HepG2 (cell line): ENCODE measurements around the gene EID1. TPM values are rescaled to one million over a fixed set of nuclear protein-coding genes. Genes with fewer than 3 reads are reported as not detected.

ENCODE experiments used
- ATAC-seq: fragments of 200-7000 bp; cut with Tn5 transposase; 3 replicates; pipeline ENCODE4 v1.9.1; 2020; ENCODE audit warnings: mild to moderate bottlenecking, moderate library complexity
- BruUV-seq: library from RNA; stranded (reverse); fragments of 400-500 nt; replicated peaks from 2 replicates; lab custom pipeline; 2021; lab: Mats Ljungman, UMichigan
- CTCF ChIA-PET: fragments of 300-600 bp; formaldehyde crosslinking; extraction: SDS; loops from one replicate; lab custom pipeline; 2021; ENCODE audit warnings: low total read pairs, inconsistent platforms, low intra/inter-chr PET ratio; lab: Yijun Ruan, JAX
- POLR2A ChIA-PET: fragments of 350-600 bp; sonication (Branson Sonifier 250); formaldehyde crosslinking; loops from one replicate; lab custom pipeline; 2020; ENCODE audit warnings: antibody characterized with exemption, inconsistent platforms; lab: Yijun Ruan, JAX
- DNase-seq: peaks from one replicate; pipeline ENCODE4 v3.0.0-alpha.2; 2015; ENCODE audit warnings: low spot score
- FAIRE-seq: peaks from 3 replicates; lab custom pipeline; 2011; peaks lifted over from hg19 to GRCh38; lab: Jason Lieb, UNC
- H2AFZ ChIP-seq: one replicate; pipeline ENCODE4 v1.6.1; 2011; ENCODE audit warnings: low read length, inconsistent platforms
- H3K27ac ChIP-seq: fragments of 300-600 bp; 3 replicates; pipeline ENCODE4 v1.8.0; 2011; ENCODE audit warnings: mixed run types, mild to moderate bottlenecking, mixed read lengths, low read length, inconsistent platforms; ENCODE audit not compliant: insufficient read depth; ENCODE audit errors: extremely low read length
- H3K27me3 ChIP-seq, 2 experiments: fragments of 200-600 bp in 1 of 2; 2 replicates in 1 of 2; 3 replicates in 1 of 2; pipeline versions ENCODE4 v1.6.0 to v1.8.0; 2011; ENCODE audit warnings: low read length in 2 of 2, mild to moderate bottlenecking in 2 of 2, moderate library complexity in 2 of 2, inconsistent platforms in 1 of 2; ENCODE audit not compliant: insufficient read depth in 2 of 2, control insufficient read depth in 1 of 2
- H3K36me3 ChIP-seq, 2 experiments: fragments of 200-600 bp in 1 of 2; replicated peaks in 1 of 2; 2 replicates in 1 of 2; 3 replicates in 1 of 2; pipeline versions ENCODE4 v1.5.1 to v1.8.0; 2011; ENCODE audit warnings: low read length in 2 of 2, inconsistent platforms in 1 of 2; ENCODE audit not compliant: insufficient read depth in 2 of 2, control insufficient read depth in 1 of 2
- H3K4me1 ChIP-seq: 2 replicates; pipeline ENCODE4 v1.5.1; 2012; ENCODE audit warnings: low read length, inconsistent platforms; ENCODE audit not compliant: insufficient read depth
- H3K4me2 ChIP-seq: 2 replicates; pipeline ENCODE4 v1.6.0; 2011; ENCODE audit warnings: low read depth, low read length, inconsistent platforms
- H3K4me3 ChIP-seq, 3 experiments: fragments of 200-600 bp in 1 of 3; sonication (generic), shearing (Covaris generic) in 1 of 3; replicated peaks in 1 of 3; 2 replicates each; pipeline ENCODE4 v1.5.1; 2011 to 2016; ENCODE audit warnings: low read length in 3 of 3, inconsistent platforms in 2 of 3, low read depth in 2 of 3, mild to moderate bottlenecking in 2 of 3, control low read depth in 1 of 3, mixed read lengths in 1 of 3; ENCODE audit not compliant: insufficient read depth in 1 of 3
- H3K79me2 ChIP-seq: one replicate; pipeline ENCODE4 v1.6.1; 2011; ENCODE audit warnings: low read length, inconsistent platforms; ENCODE audit not compliant: insufficient read depth
- H3K9ac ChIP-seq: 2 replicates; pipeline ENCODE4 v1.6.0; 2011; ENCODE audit warnings: mild to moderate bottlenecking, low read depth, low read length, inconsistent platforms; ENCODE audit not compliant: insufficient read depth
- H3K9me3 ChIP-seq: 2 replicates; pipeline ENCODE4 v1.5.1; 2012; ENCODE audit warnings: mild to moderate bottlenecking, low read length
- H4K20me1 ChIP-seq: 2 replicates; pipeline ENCODE4 v1.6.0; 2011; ENCODE audit warnings: inconsistent platforms, mild to moderate bottlenecking, low read length, moderate library complexity; ENCODE audit not compliant: insufficient read depth
- ATF1 ChIP-seq: IDR thresholded peaks from 2 replicates; pipeline ENCODE4 v1.6.1; 2016; ENCODE audit warnings: mild to moderate bottlenecking, control low read depth
- GATAD1 ChIP-seq: IDR thresholded peaks from 2 replicates; pipeline ENCODE4 v1.6.1; 2016; ENCODE audit warnings: missing genetic modification reagents, missing compliant biosample characterization
- NCOA2 ChIP-seq: sonication (generic); formaldehyde crosslinking; IDR thresholded peaks from 2 replicates; pipeline ENCODE4 v1.8.0; 2022; ENCODE audit warnings: inconsistent platforms
- NCOR1 ChIP-seq: fragments of 200-600 bp; sonication (generic); IDR thresholded peaks from 2 replicates; pipeline ENCODE4 v1.7.0; 2017; ENCODE audit warnings: antibody characterized with exemption, low read length, borderline replicate concordance
- NFRKB ChIP-seq: fragments of 450-650 bp; IDR thresholded peaks from 2 replicates; pipeline ENCODE4 v1.6.1; 2017
- SAFB2 ChIP-seq: sonication (generic); formaldehyde crosslinking; IDR thresholded peaks from 2 replicates; pipeline ENCODE4 v1.5.1; 2020; ENCODE audit warnings: missing genetic modification reagents, low read depth, mild to moderate bottlenecking, borderline replicate concordance
- SMARCC2 ChIP-seq: fragments of 450-650 bp; IDR thresholded peaks from 2 replicates; pipeline ENCODE4 v1.6.1; 2017; ENCODE audit warnings: antibody characterized with exemption, mild to moderate bottlenecking
- SSRP1 ChIP-seq: IDR thresholded peaks from 2 replicates; pipeline ENCODE4 v1.6.1; 2016; ENCODE audit warnings: control low read depth
- ZNF451 ChIP-seq: sonication (generic); formaldehyde crosslinking; IDR thresholded peaks from 2 replicates; pipeline ENCODE4 v1.5.0; 2020; ENCODE audit warnings: mild to moderate bottlenecking, missing genetic modification reagents
- ZNF510 ChIP-seq: sonication (generic); formaldehyde crosslinking; IDR thresholded peaks from 2 replicates; pipeline ENCODE4 v1.4.0; 2020; ENCODE audit warnings: low read depth, mild to moderate bottlenecking, missing genetic modification reagents
- ZNF549 ChIP-seq: sonication (generic); formaldehyde crosslinking; IDR thresholded peaks from 2 replicates; pipeline ENCODE4 v1.5.0; 2020; ENCODE audit warnings: missing genetic modification reagents
- ZNF564 ChIP-seq: sonication (generic); formaldehyde crosslinking; IDR thresholded peaks from 2 replicates; pipeline ENCODE4 v1.8.1; 2023; ENCODE audit warnings: mild to moderate bottlenecking, missing genetic modification reagents
- ZNF619 ChIP-seq: sonication (generic); formaldehyde crosslinking; IDR thresholded peaks from 2 replicates; pipeline ENCODE4 v1.4.0; 2020; ENCODE audit warnings: mild to moderate bottlenecking, missing genetic modification reagents
- WGBS: methylation state at CpG from one replicate; pipeline ENCODE4 v1.1.6; 2017; ENCODE audit warnings: low lambda C conversion rate; 5-methylcytosine and 5-hydroxymethylcytosine counted together
- in situ Hi-C: cut with HindIII; loops from 2 replicates; pipeline ENCODE4 v1.10.0; 2017; ENCODE audit warnings: low pct_unique_long_range_greater_than_20kb; ENCODE audit not compliant: extremely low pct_ligation_motif_present
- intact Hi-C: fragments of 100-400 bp; cut with micrococcal nuclease; formaldehyde crosslinking; loops from one replicate; pipeline ENCODE4 v1.10.0; 2022; ENCODE audit not compliant: unreplicated experiment
- polyA plus RNA-seq, 8 experiments: library from polyadenylated mRNA; depleted of rRNA in 3 of 8; stranded (reverse) in 7 of 8; unstranded in 1 of 8; fragments of >200 nt; fragmentation: Illumina TruSeq in 4 of 8; extraction: Trizol in 4 of 8; gene quantifications; 2 replicates each; pipeline versions ENCODE4 v1.2.1 to v1.2.3, GENCODE V29; 2011 to 2016; ENCODE audit warnings: low read depth in 4 of 8, missing spikeins in 1 of 8, mixed read lengths in 1 of 8; ENCODE audit not compliant: insufficient read depth in 1 of 8
- total RNA-seq, 5 experiments: library from RNA; depleted of rRNA; stranded (reverse); fragments of >200 nt; fragmentation: Illumina TruSeq; extraction: Trizol; gene quantifications; 2 replicates each; pipeline ENCODE4 v1.2.3, GENCODE V29; 2016; ENCODE audit warnings: low read depth in 1 of 5
- TF ChIP-seq, protein P1 (sequence below): sonication (generic); formaldehyde crosslinking; IDR thresholded peaks from 2 replicates; pipeline ENCODE4 v1.9.0; 2022; ENCODE audit warnings: low read depth, missing genetic modification reagents
- TF ChIP-seq, protein P2 (sequence below): sonication (generic); formaldehyde crosslinking; IDR thresholded peaks from 2 replicates; pipeline ENCODE4 v1.8.0; 2022; ENCODE audit warnings: mild to moderate bottlenecking, missing genetic modification reagents, borderline replicate concordance
- TF ChIP-seq, protein P3 (sequence below): sonication (generic); formaldehyde crosslinking; IDR thresholded peaks from 2 replicates; pipeline ENCODE4 v1.5.0; 2020; ENCODE audit warnings: mild to moderate bottlenecking, missing genetic modification reagents, borderline replicate concordance

EID1 gene
- total and polyA plus RNA-seq, 2 of the 13 experiments (the other 11 are each of a cell fraction or from before 2014, with no cell fraction given) = 2.2 to 5.4 TPM

DNA sequence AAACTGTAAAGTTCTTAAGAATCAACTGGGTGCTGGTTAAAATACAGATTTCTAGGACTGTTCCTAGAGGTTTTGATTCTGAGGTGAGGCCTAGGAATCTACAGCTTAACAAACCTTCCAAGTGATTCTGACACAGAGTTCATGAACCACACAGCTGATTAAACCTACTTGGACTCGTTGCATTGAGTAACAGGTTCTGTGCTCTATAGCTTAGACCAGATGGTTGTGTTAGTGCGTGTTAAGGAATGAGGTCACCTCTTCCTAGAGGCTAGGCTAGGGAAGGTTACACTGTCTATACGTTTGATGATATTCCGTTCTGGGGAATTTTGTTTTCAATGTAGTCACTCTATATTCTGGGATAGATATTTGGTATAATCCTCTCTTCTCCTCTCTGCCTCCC, 21.9 kb downstream of the EID1 start:
- DNase-seq (no peak), FAIRE-seq (no peak), ATAC-seq (no peak)
- Histone ChIP-seq H3K4me3 (no peak overlapping the region), H3K27me3 (no peaks in the 10 kb centered on the region), H4K20me1 (no peaks in the 10 kb centered on the region), H3K27ac (no peak overlapping the region), H3K79me2 (no peaks in the 10 kb centered on the region), H3K4me1 (peaks cover 15% of the 10 kb centered on the region; the same call in 1 of the 2 replicates), H3K36me3 (no peaks in the 10 kb centered on the region), H3K9ac (no peak overlapping the region), H3K4me2 (no peak overlapping the region), H3K9me3 (no peaks in the 10 kb centered on the region), H2AFZ (no peak overlapping the region)
- no TSS peak for BruUV-seq
- in situ Hi-C loops = no loop called here
- ChIA-PET POLR2A (no interaction called here), CTCF (no interaction called here)
- WGBS = 51% methylated on average over 4 of the region's 4 CpGs
- intact Hi-C loops = no loop called here
- TF ChIP-seq NFRKB = no peak
- TF ChIP-seq ZNF451 (CRISPR knock-in tag) = no peak
- TF ChIP-seq, protein P1, sequence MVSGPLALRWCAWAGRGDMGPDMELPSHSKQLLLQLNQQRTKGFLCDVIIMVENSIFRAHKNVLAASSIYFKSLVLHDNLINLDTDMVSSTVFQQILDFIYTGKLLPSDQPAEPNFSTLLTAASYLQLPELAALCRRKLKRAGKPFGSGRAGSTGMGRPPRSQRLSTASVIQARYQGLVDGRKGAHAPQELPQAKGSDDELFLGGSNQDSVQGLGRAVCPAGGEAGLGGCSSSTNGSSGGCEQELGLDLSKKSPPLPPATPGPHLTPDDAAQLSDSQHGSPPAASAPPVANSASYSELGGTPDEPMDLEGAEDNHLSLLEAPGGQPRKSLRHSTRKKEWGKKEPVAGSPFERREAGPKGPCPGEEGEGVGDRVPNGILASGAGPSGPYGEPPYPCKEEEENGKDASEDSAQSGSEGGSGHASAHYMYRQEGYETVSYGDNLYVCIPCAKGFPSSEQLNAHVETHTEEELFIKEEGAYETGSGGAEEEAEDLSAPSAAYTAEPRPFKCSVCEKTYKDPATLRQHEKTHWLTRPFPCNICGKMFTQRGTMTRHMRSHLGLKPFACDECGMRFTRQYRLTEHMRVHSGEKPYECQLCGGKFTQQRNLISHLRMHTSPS = no peak
- no peak for TF ChIP-seq ATF1 (CRISPR knock-in tag)
- TF ChIP-seq SAFB2 (CRISPR knock-in tag) = no peak
- no peak for TF ChIP-seq NCOA2 (CRISPR knock-in tag)
- no peak for TF ChIP-seq NCOR1
- TF ChIP-seq, protein P2, sequence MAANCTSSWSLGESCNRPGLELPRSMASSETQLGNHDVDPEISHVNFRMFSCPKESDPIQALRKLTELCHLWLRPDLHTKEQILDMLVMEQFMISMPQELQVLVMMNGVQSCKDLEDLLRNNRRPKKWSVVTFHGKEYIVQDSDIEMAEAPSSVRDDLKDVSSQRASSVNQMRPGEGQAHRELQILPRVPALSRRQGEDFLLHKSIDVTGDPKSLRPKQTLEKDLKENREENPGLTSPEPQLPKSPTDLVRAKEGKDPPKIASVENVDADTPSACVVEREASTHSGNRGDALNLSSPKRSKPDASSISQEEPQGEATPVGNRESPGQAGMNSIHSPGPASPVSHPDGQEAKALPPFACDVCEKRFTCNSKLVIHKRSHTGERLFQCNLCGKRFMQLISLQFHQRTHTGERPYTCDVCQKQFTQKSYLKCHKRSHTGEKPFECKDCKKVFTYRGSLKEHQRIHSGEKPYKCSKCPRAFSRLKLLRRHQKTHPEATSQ (CRISPR knock-in tag) = no peak
- TF ChIP-seq SMARCC2 = no peak
- TF ChIP-seq SSRP1 (CRISPR knock-in tag) = no peak
- no peak for TF ChIP-seq GATAD1 (CRISPR knock-in tag)
- TF ChIP-seq ZNF619 (CRISPR knock-in tag) = no peak
- no peak for TF ChIP-seq ZNF564 (CRISPR knock-in tag)
- TF ChIP-seq, protein P3, sequence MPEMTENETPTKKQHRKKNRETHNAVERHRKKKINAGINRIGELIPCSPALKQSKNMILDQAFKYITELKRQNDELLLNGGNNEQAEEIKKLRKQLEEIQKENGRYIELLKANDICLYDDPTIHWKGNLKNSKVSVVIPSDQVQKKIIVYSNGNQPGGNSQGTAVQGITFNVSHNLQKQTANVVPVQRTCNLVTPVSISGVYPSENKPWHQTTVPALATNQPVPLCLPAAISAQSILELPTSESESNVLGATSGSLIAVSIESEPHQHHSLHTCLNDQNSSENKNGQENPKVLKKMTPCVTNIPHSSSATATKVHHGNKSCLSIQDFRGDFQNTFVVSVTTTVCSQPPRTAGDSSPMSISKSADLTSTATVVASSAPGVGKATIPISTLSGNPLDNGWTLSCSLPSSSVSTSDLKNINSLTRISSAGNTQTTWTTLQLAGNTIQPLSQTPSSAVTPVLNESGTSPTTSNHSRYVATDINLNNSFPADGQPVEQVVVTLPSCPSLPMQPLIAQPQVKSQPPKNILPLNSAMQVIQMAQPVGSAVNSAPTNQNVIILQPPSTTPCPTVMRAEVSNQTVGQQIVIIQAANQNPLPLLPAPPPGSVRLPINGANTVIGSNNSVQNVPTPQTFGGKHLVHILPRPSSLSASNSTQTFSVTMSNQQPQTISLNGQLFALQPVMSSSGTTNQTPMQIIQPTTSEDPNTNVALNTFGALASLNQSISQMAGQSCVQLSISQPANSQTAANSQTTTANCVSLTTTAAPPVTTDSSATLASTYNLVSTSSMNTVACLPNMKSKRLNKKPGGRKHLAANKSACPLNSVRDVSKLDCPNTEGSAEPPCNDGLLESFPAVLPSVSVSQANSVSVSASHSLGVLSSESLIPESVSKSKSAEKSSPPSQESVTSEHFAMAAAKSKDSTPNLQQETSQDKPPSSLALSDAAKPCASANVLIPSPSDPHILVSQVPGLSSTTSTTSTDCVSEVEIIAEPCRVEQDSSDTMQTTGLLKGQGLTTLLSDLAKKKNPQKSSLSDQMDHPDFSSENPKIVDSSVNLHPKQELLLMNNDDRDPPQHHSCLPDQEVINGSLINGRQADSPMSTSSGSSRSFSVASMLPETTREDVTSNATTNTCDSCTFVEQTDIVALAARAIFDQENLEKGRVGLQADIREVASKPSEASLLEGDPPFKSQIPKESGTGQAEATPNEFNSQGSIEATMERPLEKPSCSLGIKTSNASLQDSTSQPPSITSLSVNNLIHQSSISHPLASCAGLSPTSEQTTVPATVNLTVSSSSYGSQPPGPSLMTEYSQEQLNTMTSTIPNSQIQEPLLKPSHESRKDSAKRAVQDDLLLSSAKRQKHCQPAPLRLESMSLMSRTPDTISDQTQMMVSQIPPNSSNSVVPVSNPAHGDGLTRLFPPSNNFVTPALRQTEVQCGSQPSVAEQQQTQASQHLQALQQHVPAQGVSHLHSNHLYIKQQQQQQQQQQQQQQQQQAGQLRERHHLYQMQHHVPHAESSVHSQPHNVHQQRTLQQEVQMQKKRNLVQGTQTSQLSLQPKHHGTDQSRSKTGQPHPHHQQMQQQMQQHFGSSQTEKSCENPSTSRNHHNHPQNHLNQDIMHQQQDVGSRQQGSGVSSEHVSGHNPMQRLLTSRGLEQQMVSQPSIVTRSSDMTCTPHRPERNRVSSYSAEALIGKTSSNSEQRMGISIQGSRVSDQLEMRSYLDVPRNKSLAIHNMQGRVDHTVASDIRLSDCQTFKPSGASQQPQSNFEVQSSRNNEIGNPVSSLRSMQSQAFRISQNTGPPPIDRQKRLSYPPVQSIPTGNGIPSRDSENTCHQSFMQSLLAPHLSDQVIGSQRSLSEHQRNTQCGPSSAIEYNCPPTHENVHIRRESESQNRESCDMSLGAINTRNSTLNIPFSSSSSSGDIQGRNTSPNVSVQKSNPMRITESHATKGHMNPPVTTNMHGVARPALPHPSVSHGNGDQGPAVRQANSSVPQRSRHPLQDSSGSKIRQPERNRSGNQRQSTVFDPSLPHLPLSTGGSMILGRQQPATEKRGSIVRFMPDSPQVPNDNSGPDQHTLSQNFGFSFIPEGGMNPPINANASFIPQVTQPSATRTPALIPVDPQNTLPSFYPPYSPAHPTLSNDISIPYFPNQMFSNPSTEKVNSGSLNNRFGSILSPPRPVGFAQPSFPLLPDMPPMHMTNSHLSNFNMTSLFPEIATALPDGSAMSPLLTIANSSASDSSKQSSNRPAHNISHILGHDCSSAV = no peak
- no peak for TF ChIP-seq ZNF549 (CRISPR knock-in tag)
- TF ChIP-seq ZNF510 (CRISPR knock-in tag) = no peak
